Left ventricle myocardium inferior (tissue), 1 donor: ENCODE measurements around the gene ENAM. TPM values are rescaled to one million over a fixed set of nuclear protein-coding genes. Genes with fewer than 3 reads are reported as not detected.

ENCODE experiments used
- DNase-seq: peaks from one replicate; pipeline ENCODE4 v3.0.0-alpha.2; 2020
- H3K27ac ChIP-seq: fragments of 200-600 bp; replicated peaks from 2 replicates; pipeline ENCODE4 v1.8.0; 2021
- H3K27me3 ChIP-seq: fragments of 200-600 bp; 2 replicates; pipeline ENCODE4 v1.8.0; 2021; ENCODE audit warnings: low read depth
- H3K36me3 ChIP-seq: fragments of 200-600 bp; 2 replicates; pipeline ENCODE4 v1.8.0; 2021
- H3K4me1 ChIP-seq: fragments of 200-600 bp; 2 replicates; pipeline ENCODE4 v1.8.0; 2021
- H3K4me3 ChIP-seq: fragments of 200-600 bp; 2 replicates; pipeline ENCODE4 v1.8.0; 2021; ENCODE audit warnings: mild to moderate bottlenecking, moderate library complexity
- H3K9me3 ChIP-seq: fragments of 200-600 bp; replicated peaks from 2 replicates; pipeline ENCODE4 v1.8.0; 2021
- intact Hi-C: fragments of 100-400 bp; cut with micrococcal nuclease; formaldehyde crosslinking; loops from one replicate; pipeline ENCODE4 v1.11.0; 2022
- total RNA-seq: library from RNA; stranded (reverse); fragmentation: NEBNext Ultra II Directional; extraction: Animal tissue kit (Norgen Biotek cat#: 25700); gene quantifications from one replicate; pipeline ENCODE4 v1.2.1, GENCODE V29; 2021
- TF ChIP-seq, protein P1 (sequence below): fragments of 200-600 bp; IDR thresholded peaks from 2 replicates; pipeline ENCODE4 v1.8.0; 2021; ENCODE audit warnings: antibody characterized with exemption, mild to moderate bottlenecking, borderline replicate concordance
- donor health status: DM: no; HTN: yes; CAD: no; lungs with severe emphysema.

The ENAM gene
- total RNA-seq, 1 donor from 2014 or later: 6.2 TPM

GRCh38 chr4:70670332-70671014, 41.9 kb downstream of the ENAM start:
- no peak for DNase-seq
- Histone ChIP-seq H3K9me3 (no peaks in the 10 kb centered on the region), H3K27me3 (no peaks in the 10 kb centered on the region), H3K27ac (no peak overlapping the region), H3K4me1 (no peaks in the 10 kb centered on the region), H3K4me3 (no peak overlapping the region), H3K36me3 (no peaks in the 10 kb centered on the region)
- TF ChIP-seq, protein P1, sequence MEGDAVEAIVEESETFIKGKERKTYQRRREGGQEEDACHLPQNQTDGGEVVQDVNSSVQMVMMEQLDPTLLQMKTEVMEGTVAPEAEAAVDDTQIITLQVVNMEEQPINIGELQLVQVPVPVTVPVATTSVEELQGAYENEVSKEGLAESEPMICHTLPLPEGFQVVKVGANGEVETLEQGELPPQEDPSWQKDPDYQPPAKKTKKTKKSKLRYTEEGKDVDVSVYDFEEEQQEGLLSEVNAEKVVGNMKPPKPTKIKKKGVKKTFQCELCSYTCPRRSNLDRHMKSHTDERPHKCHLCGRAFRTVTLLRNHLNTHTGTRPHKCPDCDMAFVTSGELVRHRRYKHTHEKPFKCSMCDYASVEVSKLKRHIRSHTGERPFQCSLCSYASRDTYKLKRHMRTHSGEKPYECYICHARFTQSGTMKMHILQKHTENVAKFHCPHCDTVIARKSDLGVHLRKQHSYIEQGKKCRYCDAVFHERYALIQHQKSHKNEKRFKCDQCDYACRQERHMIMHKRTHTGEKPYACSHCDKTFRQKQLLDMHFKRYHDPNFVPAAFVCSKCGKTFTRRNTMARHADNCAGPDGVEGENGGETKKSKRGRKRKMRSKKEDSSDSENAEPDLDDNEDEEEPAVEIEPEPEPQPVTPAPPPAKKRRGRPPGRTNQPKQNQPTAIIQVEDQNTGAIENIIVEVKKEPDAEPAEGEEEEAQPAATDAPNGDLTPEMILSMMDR: no peak
- intact Hi-C loops: no loop called here

DNA sequence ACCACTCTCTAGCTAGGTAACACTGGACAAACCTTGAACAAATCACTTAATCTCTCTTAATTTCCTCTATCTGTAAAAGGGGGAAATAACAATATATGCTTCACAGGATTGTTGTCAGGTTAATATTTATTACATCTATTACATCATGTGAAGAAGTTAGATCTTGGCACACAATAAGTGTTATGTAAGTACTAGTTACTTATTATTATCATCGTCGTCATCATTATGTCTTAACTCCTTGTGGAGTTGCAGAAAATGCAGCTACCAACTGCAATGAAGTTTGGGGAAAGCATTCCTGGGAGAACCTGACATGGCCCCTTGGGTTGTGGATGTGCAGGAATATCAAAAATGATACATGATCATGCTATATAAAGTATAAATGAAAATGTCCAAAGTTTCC, 42.5 kb downstream of the ENAM start:
- Histone ChIP-seq H3K4me1 (no peaks in the 10 kb centered on the region), H3K4me3 (no peak overlapping the region), H3K27me3 (no peaks in the 10 kb centered on the region), H3K27ac (no peak overlapping the region), H3K36me3 (no peaks in the 10 kb centered on the region), H3K9me3 (no peaks in the 10 kb centered on the region)
- intact Hi-C loops: no loop called here
- no peak for DNase-seq
- TF ChIP-seq, protein P1: no peak

DNA sequence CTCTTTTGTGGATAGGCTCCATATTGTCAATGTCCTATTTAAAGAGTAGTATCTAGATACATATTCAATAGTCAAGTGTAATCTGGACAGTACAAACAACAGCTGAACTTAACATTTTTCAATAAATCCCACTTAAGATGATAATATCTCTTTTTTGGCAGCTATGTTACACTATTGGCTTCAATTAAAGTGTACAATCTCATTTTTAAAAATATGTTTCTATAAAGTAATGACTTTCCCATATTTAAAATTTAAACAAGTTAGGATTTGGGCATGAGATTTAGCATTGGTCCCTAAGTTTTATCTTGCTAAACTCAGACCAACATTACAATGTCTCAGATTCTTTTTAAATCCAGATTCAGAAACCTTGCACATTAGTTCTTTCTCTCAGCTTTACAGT, 45.6 kb downstream of the ENAM start:
- no peak overlapping the region for H3K4me3 ChIP-seq
- TF ChIP-seq, protein P1: no peak
- H3K27me3 ChIP-seq: no peaks in the 10 kb centered on the region
- no peaks in the 10 kb centered on the region for H3K36me3 ChIP-seq
- H3K4me1 ChIP-seq: no peaks in the 10 kb centered on the region
- intact Hi-C loops: no loop called here
- no peaks in the 10 kb centered on the region for H3K9me3 ChIP-seq
- no peak for DNase-seq
- no peak overlapping the region for H3K27ac ChIP-seq

- TF ChIP-seq, protein P1: no peak
Measured at GRCh38 chr4:70674731-70675130, 46.2 kb downstream of the ENAM start.

GRCh38 chr4:70676554-70677090, 48.1 kb downstream of the ENAM start:
- Histone ChIP-seq H3K36me3 (no peaks in the 10 kb centered on the region), H3K4me1 (no peaks in the 10 kb centered on the region), H3K27me3 (no peaks in the 10 kb centered on the region), H3K9me3 (no peaks in the 10 kb centered on the region), H3K27ac (no peak overlapping the region), H3K4me3 (no peak overlapping the region)
- TF ChIP-seq, protein P1: no peak
- no peak for DNase-seq
- intact Hi-C loops: no loop called here

More at GRCh38 chr4:70674731-70675130, 46.2 kb downstream of the ENAM start:
- intact Hi-C loops: no loop called here
- no peaks in the 10 kb centered on the region for H3K4me1 ChIP-seq
- no peak overlapping the region for H3K27ac ChIP-seq
- no peaks in the 10 kb centered on the region for H3K36me3 ChIP-seq
- no peak overlapping the region for H3K4me3 ChIP-seq
- H3K9me3 ChIP-seq: no peaks in the 10 kb centered on the region
- DNase-seq: no peak
- H3K27me3 ChIP-seq: no peaks in the 10 kb centered on the region
